Fibroblast of villous mesenchyme (primary cell): ENCODE measurements around the gene PDGFB. TPM values are rescaled to one million over a fixed set of nuclear protein-coding genes. Genes with fewer than 3 reads are reported as not detected.

ENCODE experiments used
- DNase-seq: peaks from one replicate; pipeline ENCODE4 v3.0.0-alpha.2; 2010; ENCODE audit warnings: low read depth
- H3K4me3 ChIP-seq: 2 replicates; pipeline ENCODE4 v1.5.1; 2011; ENCODE audit warnings: low read depth, mild to moderate bottlenecking, low read length
- total RNA-seq: library from RNA; depleted of rRNA; stranded (reverse); fragments of >200 nt; gene quantifications from 2 replicates; pipeline ENCODE4 v1.2.3, GENCODE V29; 2012
- TF ChIP-seq, protein P1 (sequence below): IDR thresholded peaks from 2 replicates; pipeline ENCODE4 v1.5.1; 2012; ENCODE audit warnings: low read depth, mild to moderate bottlenecking, low read length; ENCODE audit not compliant: insufficient read depth

PDGFB gene
- total RNA-seq, 1 donor, result 11.7 TPM

DNA sequence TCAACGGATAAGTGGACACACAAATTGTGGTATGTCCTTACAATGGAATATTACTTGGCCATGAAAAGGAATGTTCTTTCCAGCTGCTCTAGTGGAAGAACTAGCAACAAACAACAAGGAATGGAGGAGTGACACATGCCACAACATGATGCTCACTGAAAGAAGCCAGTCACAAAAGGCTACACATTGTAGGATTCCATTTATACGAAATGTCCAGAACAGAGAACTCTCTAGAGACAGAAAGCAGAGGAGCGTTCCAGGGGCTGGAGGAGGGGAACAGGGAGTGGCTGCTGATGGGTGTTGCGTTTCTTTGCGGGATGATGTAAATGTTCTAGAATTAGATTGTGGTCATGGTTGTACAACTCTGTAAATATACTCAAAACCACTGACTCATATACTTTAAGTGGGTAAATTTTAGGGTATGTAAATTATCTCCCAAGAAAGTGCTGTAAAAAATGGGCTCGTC is 32.4 kb upstream of the PDGFB start:
- H3K4me3 ChIP-seq, result no peak overlapping the region
- TF ChIP-seq, protein P1, sequence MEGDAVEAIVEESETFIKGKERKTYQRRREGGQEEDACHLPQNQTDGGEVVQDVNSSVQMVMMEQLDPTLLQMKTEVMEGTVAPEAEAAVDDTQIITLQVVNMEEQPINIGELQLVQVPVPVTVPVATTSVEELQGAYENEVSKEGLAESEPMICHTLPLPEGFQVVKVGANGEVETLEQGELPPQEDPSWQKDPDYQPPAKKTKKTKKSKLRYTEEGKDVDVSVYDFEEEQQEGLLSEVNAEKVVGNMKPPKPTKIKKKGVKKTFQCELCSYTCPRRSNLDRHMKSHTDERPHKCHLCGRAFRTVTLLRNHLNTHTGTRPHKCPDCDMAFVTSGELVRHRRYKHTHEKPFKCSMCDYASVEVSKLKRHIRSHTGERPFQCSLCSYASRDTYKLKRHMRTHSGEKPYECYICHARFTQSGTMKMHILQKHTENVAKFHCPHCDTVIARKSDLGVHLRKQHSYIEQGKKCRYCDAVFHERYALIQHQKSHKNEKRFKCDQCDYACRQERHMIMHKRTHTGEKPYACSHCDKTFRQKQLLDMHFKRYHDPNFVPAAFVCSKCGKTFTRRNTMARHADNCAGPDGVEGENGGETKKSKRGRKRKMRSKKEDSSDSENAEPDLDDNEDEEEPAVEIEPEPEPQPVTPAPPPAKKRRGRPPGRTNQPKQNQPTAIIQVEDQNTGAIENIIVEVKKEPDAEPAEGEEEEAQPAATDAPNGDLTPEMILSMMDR, result no peak
- DNase-seq, result peak; percentile 90

DNA sequence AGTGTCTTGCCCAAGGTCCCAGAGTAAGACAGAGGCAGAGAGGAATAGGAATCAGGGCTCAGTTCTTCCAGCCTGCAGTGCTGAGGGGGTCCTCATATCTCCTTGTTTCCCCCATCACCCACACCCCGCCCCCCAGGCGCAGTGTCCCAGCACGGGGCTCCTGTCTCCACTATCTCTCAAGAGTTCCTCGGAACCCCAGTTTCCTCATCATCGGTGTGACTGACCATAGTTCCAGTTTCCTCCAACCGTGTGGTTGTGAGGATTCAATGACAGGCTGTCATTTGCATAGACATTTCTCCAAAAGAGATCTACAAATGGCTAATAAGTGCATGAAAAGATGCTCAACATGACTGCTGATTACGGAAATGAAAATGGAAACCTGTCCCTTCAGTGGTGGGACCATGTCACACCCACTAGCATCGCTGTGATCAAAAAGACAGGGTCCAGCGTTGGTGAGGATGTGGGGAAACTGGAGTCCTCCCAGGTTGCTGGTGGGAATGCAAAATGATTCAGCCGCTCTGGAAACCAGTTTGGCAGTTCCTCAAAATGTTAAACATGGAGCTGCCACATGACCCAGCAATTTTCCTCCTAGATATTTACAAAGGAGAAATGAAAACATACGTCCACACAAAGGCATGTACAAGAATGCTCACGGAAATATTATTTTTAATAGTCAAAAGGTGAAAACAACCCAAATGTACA is 31.8 kb upstream of the PDGFB start:
- H3K4me3 ChIP-seq, result no peak overlapping the region
- TF ChIP-seq, protein P1, result no peak
- DNase-seq, result no peak

DNA sequence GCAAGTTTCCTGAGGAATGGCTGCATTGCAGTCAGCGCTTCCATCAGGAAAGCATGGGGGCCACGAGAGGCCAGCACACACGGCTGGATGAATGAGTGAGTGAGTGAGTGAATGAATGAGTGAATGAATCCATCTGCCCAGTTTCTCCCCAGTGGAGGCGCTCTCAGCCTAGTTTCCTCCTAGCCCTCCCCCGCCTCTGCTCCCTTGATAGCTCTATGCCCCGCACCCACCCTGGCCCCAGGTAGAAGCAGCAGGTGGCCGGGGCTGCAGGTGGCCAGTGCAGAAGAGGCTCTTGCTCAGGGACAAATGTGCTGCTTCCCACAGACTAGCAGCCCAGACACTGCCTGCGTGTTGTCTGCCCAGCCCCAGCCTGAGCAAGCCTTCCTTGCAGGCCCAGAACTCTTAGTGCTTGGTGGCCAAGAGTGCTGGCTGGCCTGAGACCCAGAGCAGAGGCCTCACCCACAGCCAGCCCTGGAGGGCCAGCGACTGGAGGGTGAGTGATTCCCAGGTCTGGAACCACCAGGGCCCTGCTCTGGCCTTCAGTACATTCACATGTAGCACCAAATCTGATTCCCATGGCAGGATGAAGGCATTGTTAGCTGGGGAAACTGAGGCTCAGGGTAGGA is 31.1 kb upstream of the PDGFB start:
- TF ChIP-seq, protein P1, result no peak
- DNase-seq, result no peak
- H3K4me3 ChIP-seq, result no peak overlapping the region

DNA sequence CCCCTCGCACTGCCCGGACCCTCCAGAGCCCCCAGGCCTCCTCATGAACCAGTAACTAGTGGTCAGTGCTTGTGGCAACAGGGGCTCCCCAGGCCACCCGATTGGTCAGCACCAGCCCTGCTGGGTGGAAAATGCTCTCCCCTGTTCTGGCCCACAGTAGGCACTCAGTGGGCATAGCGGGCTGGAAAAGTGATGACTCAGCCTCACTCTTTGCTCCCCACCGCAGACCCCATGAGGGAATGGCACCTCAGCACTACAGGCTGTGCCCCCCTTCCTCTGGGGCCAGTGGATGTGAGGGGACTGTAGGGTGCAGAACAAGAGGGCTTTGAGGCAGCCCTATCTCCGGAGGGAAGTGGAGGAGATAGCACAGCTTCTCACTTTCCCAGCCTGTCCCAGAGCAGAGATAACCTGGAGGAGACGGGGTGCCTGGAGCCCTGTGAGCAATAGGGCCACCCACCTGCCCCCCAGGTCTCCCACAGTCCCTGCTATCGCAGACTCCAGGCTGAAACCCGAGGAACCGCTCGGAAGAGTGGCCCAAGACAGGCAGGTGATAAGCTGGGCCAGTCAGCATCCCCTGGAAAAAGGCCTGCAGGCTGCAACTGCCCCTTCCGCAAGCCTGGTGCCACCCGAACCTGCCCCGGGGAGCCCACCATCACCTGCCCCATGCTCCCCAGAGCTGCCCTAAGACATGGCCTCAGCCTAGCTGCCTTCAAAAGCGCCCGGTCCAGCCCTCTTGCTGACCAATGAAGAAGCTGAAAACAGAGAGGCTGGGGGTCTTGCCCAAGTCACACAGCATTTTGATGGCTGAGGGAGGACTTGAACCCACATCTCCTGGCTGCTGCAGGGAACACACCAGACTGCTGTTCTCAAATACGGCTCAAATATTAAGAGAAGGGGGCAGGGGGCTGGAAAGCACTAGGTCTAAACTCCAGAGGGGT is 29.4 kb upstream of the PDGFB start:
- TF ChIP-seq, protein P1, result no peak
- no peak for DNase-seq

DNA sequence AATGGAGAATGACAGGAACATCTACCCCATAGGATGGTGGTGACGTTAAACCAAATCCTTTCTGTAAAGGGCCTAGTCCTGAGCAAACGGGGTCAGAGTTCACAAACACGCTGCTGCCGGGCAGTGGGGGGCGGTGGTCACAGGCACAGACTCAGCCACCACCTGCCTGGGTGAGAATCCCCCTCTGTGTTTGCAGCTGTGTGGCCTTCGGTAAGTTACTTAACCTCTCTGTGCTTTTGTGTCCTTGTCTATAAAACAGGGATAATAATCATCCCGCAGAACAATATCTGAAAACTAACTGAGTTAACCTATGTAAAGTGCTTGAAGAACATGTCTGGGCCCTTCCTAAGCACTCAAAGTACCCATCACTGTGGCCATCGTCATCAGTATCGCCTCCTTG is 26.0 kb upstream of the PDGFB start:
- TF ChIP-seq, protein P1, result no peak
- no peak overlapping the region for H3K4me3 ChIP-seq
- no peak for DNase-seq

More for the DNA sequence above, 29.4 kb upstream of the PDGFB start:
- H3K4me3 ChIP-seq, result no peak overlapping the region

DNA sequence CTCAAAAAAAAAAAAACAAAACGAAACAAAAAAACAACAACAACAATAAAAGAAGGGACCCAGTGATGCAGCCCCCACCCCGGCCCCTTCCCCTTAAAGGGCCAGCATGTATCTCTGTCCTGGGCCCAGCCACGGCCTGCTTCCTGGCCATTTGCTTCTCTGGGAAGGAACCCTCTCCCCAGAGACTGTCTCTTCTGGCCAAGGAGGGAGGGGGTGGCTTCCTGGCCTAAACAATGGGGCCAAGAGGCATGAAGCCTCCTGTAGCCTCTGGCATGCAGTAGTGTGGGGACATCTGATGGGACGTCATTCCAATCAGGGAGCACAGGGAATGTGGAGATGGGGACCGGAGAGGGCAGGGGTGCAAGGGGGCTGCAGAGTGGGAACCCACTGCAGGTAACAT is 25.5 kb upstream of the PDGFB start:
- H3K4me3 ChIP-seq, result no peak overlapping the region
- no peak for DNase-seq
- TF ChIP-seq, protein P1, result no peak
